Lower lobe of right lung (tissue), 2 donors: ENCODE data around the gene DCHS2. TPM values are rescaled to one million over a fixed set of nuclear protein-coding genes. Genes with fewer than 3 reads are reported as not detected.

Experiments
- ATAC-seq, 2 donors: fragments of 200-7000 bp; cut with Tn5 transposase; one replicate each; pipeline ENCODE4 v1.9.1; 2020 to 2022; ENCODE audit warnings: mild to moderate bottlenecking in 2 of 2, moderate library complexity in 2 of 2
- DNase-seq: peaks from one replicate; pipeline ENCODE4 v3.0.0-alpha.2; 2020
- H3K27ac ChIP-seq: fragments of 200-600 bp; one replicate; pipeline ENCODE4 v1.8.0; 2022
- H3K27me3 ChIP-seq: fragments of 200-600 bp; one replicate; pipeline ENCODE4 v1.8.0; 2022; ENCODE audit warnings: low read depth
- H3K36me3 ChIP-seq: fragments of 200-600 bp; one replicate; pipeline ENCODE4 v1.8.0; 2022; ENCODE audit warnings: mild to moderate bottlenecking
- H3K4me1 ChIP-seq: fragments of 200-600 bp; one replicate; pipeline ENCODE4 v1.8.0; 2022
- H3K4me3 ChIP-seq: fragments of 200-600 bp; one replicate; pipeline ENCODE4 v1.8.0; 2022; ENCODE audit warnings: mild to moderate bottlenecking
- H3K9me3 ChIP-seq: fragments of 200-600 bp; one replicate; pipeline ENCODE4 v1.8.0; 2022
- CTCF ChIP-seq: fragments of 200-600 bp; IDR thresholded peaks from one replicate; pipeline ENCODE4 v1.8.0; 2022; ENCODE audit warnings: antibody characterized with exemption, mild to moderate bottlenecking
- intact Hi-C: fragments of 100-400 bp; cut with DNase I; formaldehyde crosslinking; loops from one replicate; pipeline ENCODE4 v1.11.0; 2022
- total RNA-seq: library from RNA; stranded (reverse); fragmentation: NEBNext Ultra II Directional; extraction: Animal tissue kit (Norgen Biotek cat#: 25700); gene quantifications from one replicate; pipeline ENCODE4 v1.2.1, GENCODE V29; 2021
- donor health status: DM: no; HTN: yes; CAD: no; lungs with severe emphysema.

The DCHS2 gene
- total RNA-seq, 1 donor from 2014 or later = 0.53 TPM

GRCh38 chr4:154421618-154422017 lies 70.0 kb downstream of the DCHS2 start:
- Histone ChIP-seq H3K4me1 (no peaks in the 10 kb centered on the region), H3K36me3 (no peaks in the 10 kb centered on the region), H3K27ac (no peak overlapping the region), H3K27me3 (no peaks in the 10 kb centered on the region), H3K9me3 (no peaks in the 10 kb centered on the region), H3K4me3 (no peak overlapping the region)
- intact Hi-C loops = no loop called here
- no peak for DNase-seq
- no peak for ATAC-seq
- no peak for TF ChIP-seq CTCF

- ATAC-seq (no peak), DNase-seq (no peak)
- no peak for TF ChIP-seq CTCF
- Histone ChIP-seq H3K4me3 (no peak overlapping the region), H3K4me1 (peaks cover 7% of the 10 kb centered on the region), H3K27ac (no peak overlapping the region), H3K36me3 (no peaks in the 10 kb centered on the region), H3K27me3 (no peaks in the 10 kb centered on the region), H3K9me3 (no peaks in the 10 kb centered on the region)
- intact Hi-C loops = no loop called here
These were observed 74.3 kb downstream of the DCHS2 start for GRCh38 chr4:154417373-154417673.

- DNase-seq = no peak
These were observed 75.4 kb downstream of the DCHS2 start for GRCh38 chr4:154416190-154416547.

GRCh38 chr4:154415313-154415712 lies 76.3 kb downstream of the DCHS2 start:
- intact Hi-C loops = no loop called here
- Histone ChIP-seq H3K27ac (no peak overlapping the region), H3K4me1 (peaks cover 7% of the 10 kb centered on the region), H3K27me3 (no peaks in the 10 kb centered on the region), H3K36me3 (no peaks in the 10 kb centered on the region), H3K9me3 (peaks cover 2% of the 10 kb centered on the region), H3K4me3 (no peak overlapping the region)
- no peak for TF ChIP-seq CTCF
- DNase-seq (no peak), ATAC-seq (no peak)

More at GRCh38 chr4:154416190-154416547, 75.4 kb downstream of the DCHS2 start:
- H3K36me3 ChIP-seq = no peaks in the 10 kb centered on the region
- intact Hi-C loops = no loop called here
- no peak for TF ChIP-seq CTCF
- ATAC-seq = peak; percentile 21 to 27
- H3K4me1 ChIP-seq = peaks cover 7% of the 10 kb centered on the region
- H3K27ac ChIP-seq = no peak overlapping the region
- no peaks in the 10 kb centered on the region for H3K9me3 ChIP-seq
- H3K27me3 ChIP-seq = no peaks in the 10 kb centered on the region
- H3K4me3 ChIP-seq = peak overlapping the region; percentile 49

GRCh38 chr4:154414796-154415195 lies 76.8 kb downstream of the DCHS2 start:
- Histone ChIP-seq H3K27ac (no peak overlapping the region), H3K36me3 (no peaks in the 10 kb centered on the region), H3K4me3 (no peak overlapping the region), H3K9me3 (peaks cover 3% of the 10 kb centered on the region), H3K27me3 (no peaks in the 10 kb centered on the region), H3K4me1 (peaks cover 7% of the 10 kb centered on the region)
- DNase-seq (no peak), ATAC-seq (no peak)
- intact Hi-C loops = no loop called here
- no peak for TF ChIP-seq CTCF

GRCh38 chr4:154414371-154414770 lies 77.2 kb downstream of the DCHS2 start:
- Histone ChIP-seq H3K27me3 (no peaks in the 10 kb centered on the region), H3K9me3 (peaks cover 3% of the 10 kb centered on the region), H3K36me3 (no peaks in the 10 kb centered on the region), H3K4me1 (peaks cover 7% of the 10 kb centered on the region), H3K4me3 (no peak overlapping the region), H3K27ac (no peak overlapping the region)
- intact Hi-C loops = no loop called here
- no peak for TF ChIP-seq CTCF
- ATAC-seq = no peak
- DNase-seq = no peak
